ENCODE results near the gene MBOAT7. TPM values are rescaled to one million over a fixed set of nuclear protein-coding genes. Genes with fewer than 3 reads are reported as not detected.

Gene MBOAT7
- total and polyA plus RNA-seq, 2 of the 8 experiments (the other 6 are each of a cell fraction or from before 2014, with no cell fraction given), result 85.5 to 90.9 TPM

DNA sequence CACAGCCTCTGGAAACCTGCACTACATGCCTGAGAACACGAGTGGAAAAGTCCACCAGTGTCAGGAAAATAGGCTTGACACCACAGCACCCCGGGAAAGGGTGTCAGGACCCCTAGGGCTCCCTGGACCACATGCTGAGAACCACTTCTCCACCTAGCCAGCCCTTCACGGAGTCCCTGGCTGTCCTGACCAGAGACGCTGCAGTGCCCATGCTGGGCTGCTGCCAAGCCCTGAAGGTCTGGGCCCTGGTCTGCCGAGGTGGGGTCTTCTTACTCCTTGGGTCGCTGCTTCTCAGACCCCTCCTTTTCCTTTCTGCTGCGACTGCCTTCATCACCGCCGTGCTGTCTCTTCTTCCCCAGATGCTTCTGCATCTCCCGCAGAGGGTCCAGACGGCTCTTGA is 32.9 kb downstream of the MBOAT7 start (continued):
- TF ChIP-seq, protein P1, sequence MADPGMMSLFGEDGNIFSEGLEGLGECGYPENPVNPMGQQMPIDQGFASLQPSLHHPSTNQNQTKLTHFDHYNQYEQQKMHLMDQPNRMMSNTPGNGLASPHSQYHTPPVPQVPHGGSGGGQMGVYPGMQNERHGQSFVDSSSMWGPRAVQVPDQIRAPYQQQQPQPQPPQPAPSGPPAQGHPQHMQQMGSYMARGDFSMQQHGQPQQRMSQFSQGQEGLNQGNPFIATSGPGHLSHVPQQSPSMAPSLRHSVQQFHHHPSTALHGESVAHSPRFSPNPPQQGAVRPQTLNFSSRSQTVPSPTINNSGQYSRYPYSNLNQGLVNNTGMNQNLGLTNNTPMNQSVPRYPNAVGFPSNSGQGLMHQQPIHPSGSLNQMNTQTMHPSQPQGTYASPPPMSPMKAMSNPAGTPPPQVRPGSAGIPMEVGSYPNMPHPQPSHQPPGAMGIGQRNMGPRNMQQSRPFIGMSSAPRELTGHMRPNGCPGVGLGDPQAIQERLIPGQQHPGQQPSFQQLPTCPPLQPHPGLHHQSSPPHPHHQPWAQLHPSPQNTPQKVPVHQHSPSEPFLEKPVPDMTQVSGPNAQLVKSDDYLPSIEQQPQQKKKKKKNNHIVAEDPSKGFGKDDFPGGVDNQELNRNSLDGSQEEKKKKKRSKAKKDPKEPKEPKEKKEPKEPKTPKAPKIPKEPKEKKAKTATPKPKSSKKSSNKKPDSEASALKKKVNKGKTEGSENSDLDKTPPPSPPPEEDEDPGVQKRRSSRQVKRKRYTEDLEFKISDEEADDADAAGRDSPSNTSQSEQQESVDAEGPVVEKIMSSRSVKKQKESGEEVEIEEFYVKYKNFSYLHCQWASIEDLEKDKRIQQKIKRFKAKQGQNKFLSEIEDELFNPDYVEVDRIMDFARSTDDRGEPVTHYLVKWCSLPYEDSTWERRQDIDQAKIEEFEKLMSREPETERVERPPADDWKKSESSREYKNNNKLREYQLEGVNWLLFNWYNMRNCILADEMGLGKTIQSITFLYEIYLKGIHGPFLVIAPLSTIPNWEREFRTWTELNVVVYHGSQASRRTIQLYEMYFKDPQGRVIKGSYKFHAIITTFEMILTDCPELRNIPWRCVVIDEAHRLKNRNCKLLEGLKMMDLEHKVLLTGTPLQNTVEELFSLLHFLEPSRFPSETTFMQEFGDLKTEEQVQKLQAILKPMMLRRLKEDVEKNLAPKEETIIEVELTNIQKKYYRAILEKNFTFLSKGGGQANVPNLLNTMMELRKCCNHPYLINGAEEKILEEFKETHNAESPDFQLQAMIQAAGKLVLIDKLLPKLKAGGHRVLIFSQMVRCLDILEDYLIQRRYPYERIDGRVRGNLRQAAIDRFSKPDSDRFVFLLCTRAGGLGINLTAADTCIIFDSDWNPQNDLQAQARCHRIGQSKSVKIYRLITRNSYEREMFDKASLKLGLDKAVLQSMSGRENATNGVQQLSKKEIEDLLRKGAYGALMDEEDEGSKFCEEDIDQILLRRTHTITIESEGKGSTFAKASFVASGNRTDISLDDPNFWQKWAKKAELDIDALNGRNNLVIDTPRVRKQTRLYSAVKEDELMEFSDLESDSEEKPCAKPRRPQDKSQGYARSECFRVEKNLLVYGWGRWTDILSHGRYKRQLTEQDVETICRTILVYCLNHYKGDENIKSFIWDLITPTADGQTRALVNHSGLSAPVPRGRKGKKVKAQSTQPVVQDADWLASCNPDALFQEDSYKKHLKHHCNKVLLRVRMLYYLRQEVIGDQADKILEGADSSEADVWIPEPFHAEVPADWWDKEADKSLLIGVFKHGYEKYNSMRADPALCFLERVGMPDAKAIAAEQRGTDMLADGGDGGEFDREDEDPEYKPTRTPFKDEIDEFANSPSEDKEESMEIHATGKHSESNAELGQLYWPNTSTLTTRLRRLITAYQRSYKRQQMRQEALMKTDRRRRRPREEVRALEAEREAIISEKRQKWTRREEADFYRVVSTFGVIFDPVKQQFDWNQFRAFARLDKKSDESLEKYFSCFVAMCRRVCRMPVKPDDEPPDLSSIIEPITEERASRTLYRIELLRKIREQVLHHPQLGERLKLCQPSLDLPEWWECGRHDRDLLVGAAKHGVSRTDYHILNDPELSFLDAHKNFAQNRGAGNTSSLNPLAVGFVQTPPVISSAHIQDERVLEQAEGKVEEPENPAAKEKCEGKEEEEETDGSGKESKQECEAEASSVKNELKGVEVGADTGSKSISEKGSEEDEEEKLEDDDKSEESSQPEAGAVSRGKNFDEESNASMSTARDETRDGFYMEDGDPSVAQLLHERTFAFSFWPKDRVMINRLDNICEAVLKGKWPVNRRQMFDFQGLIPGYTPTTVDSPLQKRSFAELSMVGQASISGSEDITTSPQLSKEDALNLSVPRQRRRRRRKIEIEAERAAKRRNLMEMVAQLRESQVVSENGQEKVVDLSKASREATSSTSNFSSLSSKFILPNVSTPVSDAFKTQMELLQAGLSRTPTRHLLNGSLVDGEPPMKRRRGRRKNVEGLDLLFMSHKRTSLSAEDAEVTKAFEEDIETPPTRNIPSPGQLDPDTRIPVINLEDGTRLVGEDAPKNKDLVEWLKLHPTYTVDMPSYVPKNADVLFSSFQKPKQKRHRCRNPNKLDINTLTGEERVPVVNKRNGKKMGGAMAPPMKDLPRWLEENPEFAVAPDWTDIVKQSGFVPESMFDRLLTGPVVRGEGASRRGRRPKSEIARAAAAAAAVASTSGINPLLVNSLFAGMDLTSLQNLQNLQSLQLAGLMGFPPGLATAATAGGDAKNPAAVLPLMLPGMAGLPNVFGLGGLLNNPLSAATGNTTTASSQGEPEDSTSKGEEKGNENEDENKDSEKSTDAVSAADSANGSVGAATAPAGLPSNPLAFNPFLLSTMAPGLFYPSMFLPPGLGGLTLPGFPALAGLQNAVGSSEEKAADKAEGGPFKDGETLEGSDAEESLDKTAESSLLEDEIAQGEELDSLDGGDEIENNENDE (IDR thresholded peaks at IDR 0.05; ENCODE audit: insufficient replicate concordance, low read length), result no peak
- TF ChIP-seq ZNF274 (IDR thresholded peaks at IDR 0.05; ENCODE audit: borderline replicate concordance, extremely low read depth, low read length) (no peak), SP4 (IDR thresholded peaks at IDR 0.05; ENCODE audit: low read length) (no peak), CTBP2 (IDR thresholded peaks at IDR 0.05; ENCODE audit: borderline replicate concordance, insufficient read depth, insufficient read length, low read length) (no peak), CHD1 (IDR thresholded peaks at IDR 0.05; ENCODE audit: low read depth, low read length) (no peak), SIX5 (IDR thresholded peaks at IDR 0.05; ENCODE audit: low read depth, low read length) (no peak), TEAD4 (IDR thresholded peaks at IDR 0.05; ENCODE audit: low read depth, low read length) (no peak), YY1 (IDR thresholded peaks at IDR 0.05; ENCODE audit: low read depth, low read length) (no peak), TCF12 (IDR thresholded peaks at IDR 0.05; ENCODE audit: low read depth, low read length) (no peak)
